Calu3 (cell line): ENCODE measurements around the gene TFF1. TPM values are rescaled to one million over a fixed set of nuclear protein-coding genes. Genes with fewer than 3 reads are reported as not detected.

Experiments
- BruUV-seq: library from RNA; stranded (reverse); fragments of 400-500 nt; replicated peaks from 2 replicates; lab custom pipeline; 2021; lab: Mats Ljungman, UMichigan
- CTCF ChIA-PET: fragments of 300-600 bp; sonication (Branson Sonifier 250); formaldehyde crosslinking; loops from one replicate; lab custom pipeline; 2022; ENCODE audit warnings: antibody characterized with exemption; lab: Charles Lee
- DNase-seq: peaks from one replicate; pipeline ENCODE4 v3.0.0; 2022
- H3K27ac Mint-ChIP-seq: one replicate; pipeline ENCODE4 v1.8.0; 2022; ENCODE audit warnings: mixed read lengths; ENCODE audit not compliant: unreplicated experiment
- H3K27me3 Mint-ChIP-seq: one replicate; pipeline ENCODE4 v1.8.0; 2022; ENCODE audit warnings: mixed read lengths; ENCODE audit not compliant: unreplicated experiment
- H3K36me3 Mint-ChIP-seq: one replicate; pipeline ENCODE4 v1.8.0; 2022; ENCODE audit warnings: mild to moderate bottlenecking, moderate library complexity, mixed read lengths; ENCODE audit not compliant: insufficient read depth, unreplicated experiment
- H3K4me1 Mint-ChIP-seq: one replicate; pipeline ENCODE4 v1.8.0; 2022; ENCODE audit warnings: mild to moderate bottlenecking, low read depth, mixed read lengths; ENCODE audit not compliant: unreplicated experiment
- H3K4me3 Mint-ChIP-seq: one replicate; pipeline ENCODE4 v1.8.0; 2022; ENCODE audit warnings: mild to moderate bottlenecking, low read depth, moderate library complexity, mixed read lengths; ENCODE audit not compliant: unreplicated experiment
- H3K9me3 Mint-ChIP-seq: one replicate; pipeline ENCODE4 v1.8.0; 2022; ENCODE audit warnings: low read depth, mixed read lengths; ENCODE audit not compliant: unreplicated experiment
- intact Hi-C: fragments of 100-400 bp; cut with micrococcal nuclease; formaldehyde crosslinking; loops from one replicate; pipeline ENCODE4 v1.10.0; 2022; ENCODE audit not compliant: unreplicated experiment
- total RNA-seq: library from RNA; stranded (reverse); gene quantifications from 2 replicates; pipeline ENCODE4 v1.2.3, GENCODE V29; 2022
- TF ChIP-seq, protein P1 (sequence below): fragments of 200-600 bp; IDR thresholded peaks from one replicate; pipeline ENCODE4 v1.8.0; 2022; ENCODE audit warnings: antibody characterized with exemption; ENCODE audit not compliant: unreplicated experiment

Gene TFF1
- total RNA-seq, 1 experiment from 2014 or later: not detected

DNA sequence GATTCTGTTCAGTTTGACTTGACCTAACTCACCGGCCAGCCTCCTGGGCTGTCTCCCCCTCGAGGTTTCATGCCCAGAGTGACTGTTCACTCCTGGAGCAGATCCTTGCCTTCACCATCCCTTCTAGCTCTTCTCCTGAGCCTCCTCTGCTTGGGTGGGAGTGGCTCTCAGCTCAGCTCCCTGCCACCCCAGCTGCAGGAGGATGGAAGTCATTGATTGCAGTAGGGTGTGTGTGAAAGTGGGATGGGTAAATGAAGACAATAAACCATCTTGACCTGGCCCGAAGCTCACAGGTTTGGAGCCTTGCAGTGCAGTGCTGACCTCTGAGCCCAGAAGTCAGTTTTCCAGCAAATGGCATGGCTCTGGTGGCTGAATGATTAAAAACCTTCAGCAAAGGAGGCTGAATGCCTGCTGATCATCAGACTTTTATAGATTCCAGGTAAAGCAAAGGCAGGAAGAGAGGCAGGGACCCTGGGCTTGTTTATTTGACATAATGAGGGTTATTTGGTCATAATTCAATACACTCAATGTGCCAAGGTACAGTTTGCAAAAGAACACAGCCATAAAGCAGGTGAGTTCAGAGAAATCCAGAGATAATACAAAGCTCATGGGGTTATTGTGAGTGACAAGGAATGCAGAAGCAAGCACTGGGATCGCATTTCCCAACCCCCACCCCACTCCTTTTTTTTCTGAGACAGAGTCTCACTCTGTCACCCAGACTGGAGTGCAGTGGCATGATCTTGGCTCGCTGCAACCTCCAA, 33.6 kb downstream of the TFF1 start:
- peaks cover 48% of the 10 kb centered on the region for H3K27me3 Mint-ChIP-seq
- no peak overlapping the region for H3K4me3 Mint-ChIP-seq
- no TSS peak for BruUV-seq
- TF ChIP-seq, protein P1, sequence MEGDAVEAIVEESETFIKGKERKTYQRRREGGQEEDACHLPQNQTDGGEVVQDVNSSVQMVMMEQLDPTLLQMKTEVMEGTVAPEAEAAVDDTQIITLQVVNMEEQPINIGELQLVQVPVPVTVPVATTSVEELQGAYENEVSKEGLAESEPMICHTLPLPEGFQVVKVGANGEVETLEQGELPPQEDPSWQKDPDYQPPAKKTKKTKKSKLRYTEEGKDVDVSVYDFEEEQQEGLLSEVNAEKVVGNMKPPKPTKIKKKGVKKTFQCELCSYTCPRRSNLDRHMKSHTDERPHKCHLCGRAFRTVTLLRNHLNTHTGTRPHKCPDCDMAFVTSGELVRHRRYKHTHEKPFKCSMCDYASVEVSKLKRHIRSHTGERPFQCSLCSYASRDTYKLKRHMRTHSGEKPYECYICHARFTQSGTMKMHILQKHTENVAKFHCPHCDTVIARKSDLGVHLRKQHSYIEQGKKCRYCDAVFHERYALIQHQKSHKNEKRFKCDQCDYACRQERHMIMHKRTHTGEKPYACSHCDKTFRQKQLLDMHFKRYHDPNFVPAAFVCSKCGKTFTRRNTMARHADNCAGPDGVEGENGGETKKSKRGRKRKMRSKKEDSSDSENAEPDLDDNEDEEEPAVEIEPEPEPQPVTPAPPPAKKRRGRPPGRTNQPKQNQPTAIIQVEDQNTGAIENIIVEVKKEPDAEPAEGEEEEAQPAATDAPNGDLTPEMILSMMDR: no peak
- H3K36me3 Mint-ChIP-seq: no peaks in the 10 kb centered on the region
- CTCF ChIA-PET: no interaction called here
- no peak overlapping the region for H3K27ac Mint-ChIP-seq
- no peak for DNase-seq
- intact Hi-C loops: no loop called here
- peaks cover 4% of the 10 kb centered on the region for H3K9me3 Mint-ChIP-seq
- H3K4me1 Mint-ChIP-seq: peaks cover 4% of the 10 kb centered on the region

DNA sequence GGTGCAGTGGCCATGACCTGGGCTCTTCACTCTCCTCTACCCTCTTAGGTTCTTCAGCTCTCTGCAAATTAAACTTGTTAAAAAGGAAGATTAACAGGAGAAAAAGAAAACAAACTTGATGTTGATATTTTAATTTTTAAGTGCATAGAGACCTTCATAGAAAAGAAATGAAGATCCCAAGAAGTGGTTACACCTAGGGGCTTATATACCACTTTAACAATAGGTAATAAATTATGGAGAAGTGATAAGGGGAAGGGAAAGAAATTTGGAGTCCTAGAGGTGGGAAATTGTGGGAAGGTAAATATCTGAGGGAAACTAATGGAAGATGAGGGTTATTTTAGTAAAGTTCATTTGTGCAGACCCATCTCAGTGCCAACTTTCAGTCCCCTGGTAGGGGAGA, 34.7 kb downstream of the TFF1 start:
- H3K4me3 Mint-ChIP-seq: no peak overlapping the region
- no TSS peak for BruUV-seq
- H3K4me1 Mint-ChIP-seq: no peaks in the 10 kb centered on the region
- intact Hi-C loops: no loop called here
- no peaks in the 10 kb centered on the region for H3K36me3 Mint-ChIP-seq
- CTCF ChIA-PET: no interaction called here
- peaks cover 4% of the 10 kb centered on the region for H3K9me3 Mint-ChIP-seq
- TF ChIP-seq, protein P1: no peak
- DNase-seq: no peak
- no peak overlapping the region for H3K27ac Mint-ChIP-seq
- peaks cover 48% of the 10 kb centered on the region for H3K27me3 Mint-ChIP-seq

- peaks cover 4% of the 10 kb centered on the region for H3K9me3 Mint-ChIP-seq
- H3K4me3 Mint-ChIP-seq: no peak overlapping the region
- intact Hi-C loops: no loop called here
- DNase-seq: no peak
- peaks cover 52% of the 10 kb centered on the region for H3K27me3 Mint-ChIP-seq
- TF ChIP-seq, protein P1: no peak
- no peaks in the 10 kb centered on the region for H3K4me1 Mint-ChIP-seq
- CTCF ChIA-PET: interaction anchor here (1.0 to 1.2 kb wide), 2 partner anchors 9 to 32 kb away, joined by 3 read pairs; no protein-coding TSS in a partner anchor
- BruUV-seq: no TSS peak
- no peak overlapping the region for H3K27ac Mint-ChIP-seq
- H3K36me3 Mint-ChIP-seq: no peaks in the 10 kb centered on the region
These were observed 35.7 kb downstream of the TFF1 start for GRCh38 chr21:42330380-42331371.

GRCh38 chr21:42324896-42325295, 41.4 kb downstream of the TFF1 start:
- Mint-ChIP-seq H3K4me3 (no peak overlapping the region), H3K4me1 (no peaks in the 10 kb centered on the region), H3K9me3 (peaks cover 2% of the 10 kb centered on the region), H3K27me3 (peaks cover 65% of the 10 kb centered on the region), H3K27ac (no peak overlapping the region), H3K36me3 (no peaks in the 10 kb centered on the region)
- DNase-seq: no peak
- intact Hi-C loops: no loop called here
- TF ChIP-seq, protein P1: no peak
- CTCF ChIA-PET: no interaction called here
- BruUV-seq: no TSS peak
